HG03342 (cell line): ENCODE measurements around the gene CDK5R1.
"Not testable (repeated sequence)": the region's sequence is repeated elsewhere in the genome, so short reads cannot be mapped to it uniquely, and the experiment has no call there.

Experiments used
- ATAC-seq: cut with Tn5 transposase; IDR thresholded peaks from one replicate; pipeline ENCODE4 v1.9.1; 2021; ENCODE audit warnings: mild to moderate bottlenecking, moderate library complexity; ENCODE audit not compliant: unreplicated experiment

CDK5R1 gene

GRCh38 chr17:32486701-32487472 is at the start of gene CDK5R1:
Gene CDK5R1, plus strand, starts transcription at chr17:32486993. Its CDS starts 628 bp downstream, at chr17:32487621.
- peak; percentile 44 for ATAC-seq

GRCh38 chr17:32440722-32441121 is 46.1 kb upstream of the CDK5R1 start:
- ATAC-seq: no peak

- no peak for ATAC-seq
Observed at GRCh38 chr17:32441886-32442285, 44.9 kb upstream of the CDK5R1 start.

GRCh38 chr17:32443827-32444300 is 42.9 kb upstream of the CDK5R1 start:
- ATAC-seq: no peak

GRCh38 chr17:32444301-32445073 is 42.3 kb upstream of the CDK5R1 start, which contains the start of gene PSMD11:
Gene PSMD11, plus strand, starts transcription at chr17:32444510. Its CDS starts 14 bp downstream, at chr17:32444524.
- ATAC-seq: peak; percentile 93

GRCh38 chr17:32445074-32445415 is 41.7 kb upstream of the CDK5R1 start:
- peak; percentile 14 for ATAC-seq

- no peak for ATAC-seq
Observed at GRCh38 chr17:32445497-32445896, 41.3 kb upstream of the CDK5R1 start.

- ATAC-seq: no peak
Observed at GRCh38 chr17:32445971-32446370, 40.8 kb upstream of the CDK5R1 start.

- no peak for ATAC-seq
Observed at GRCh38 chr17:32446949-32447348, 39.8 kb upstream of the CDK5R1 start.

- ATAC-seq: no peak
Observed at GRCh38 chr17:32449963-32450362, 36.8 kb upstream of the CDK5R1 start.

- not testable (repeated sequence) for ATAC-seq
Observed at GRCh38 chr17:32450379-32450778, 36.4 kb upstream of the CDK5R1 start.

GRCh38 chr17:32451879-32452278 is 34.9 kb upstream of the CDK5R1 start:
- ATAC-seq: no peak

GRCh38 chr17:32452281-32452680 is 34.5 kb upstream of the CDK5R1 start:
- no peak for ATAC-seq

- no peak for ATAC-seq
Observed at GRCh38 chr17:32453370-32453769, 33.4 kb upstream of the CDK5R1 start.

- ATAC-seq: no peak
Observed at GRCh38 chr17:32458371-32458770, 28.4 kb upstream of the CDK5R1 start.

GRCh38 chr17:32460054-32460453 is 26.7 kb upstream of the CDK5R1 start:
- no peak for ATAC-seq

- no peak for ATAC-seq
Observed at GRCh38 chr17:32461498-32461852, 25.3 kb upstream of the CDK5R1 start.

- no peak for ATAC-seq
Observed at GRCh38 chr17:32461853-32462617, 24.8 kb upstream of the CDK5R1 start.

- no peak for ATAC-seq
Observed at GRCh38 chr17:32463304-32463703, 23.5 kb upstream of the CDK5R1 start.

GRCh38 chr17:32464374-32464773 is 22.4 kb upstream of the CDK5R1 start:
- no peak for ATAC-seq

- ATAC-seq: no peak
Observed at GRCh38 chr17:32467949-32468348, 18.8 kb upstream of the CDK5R1 start.
